Measurements from ENCODE around the gene FAM110D. TPM values are rescaled to one million over a fixed set of nuclear protein-coding genes. Genes with fewer than 3 reads are reported as not detected.
A peak's percentile ranks its signal among the peaks of the same experiment; 100 is the strongest.

FAM110D gene
- total RNA-seq, 1 donor = not detected

DNA sequence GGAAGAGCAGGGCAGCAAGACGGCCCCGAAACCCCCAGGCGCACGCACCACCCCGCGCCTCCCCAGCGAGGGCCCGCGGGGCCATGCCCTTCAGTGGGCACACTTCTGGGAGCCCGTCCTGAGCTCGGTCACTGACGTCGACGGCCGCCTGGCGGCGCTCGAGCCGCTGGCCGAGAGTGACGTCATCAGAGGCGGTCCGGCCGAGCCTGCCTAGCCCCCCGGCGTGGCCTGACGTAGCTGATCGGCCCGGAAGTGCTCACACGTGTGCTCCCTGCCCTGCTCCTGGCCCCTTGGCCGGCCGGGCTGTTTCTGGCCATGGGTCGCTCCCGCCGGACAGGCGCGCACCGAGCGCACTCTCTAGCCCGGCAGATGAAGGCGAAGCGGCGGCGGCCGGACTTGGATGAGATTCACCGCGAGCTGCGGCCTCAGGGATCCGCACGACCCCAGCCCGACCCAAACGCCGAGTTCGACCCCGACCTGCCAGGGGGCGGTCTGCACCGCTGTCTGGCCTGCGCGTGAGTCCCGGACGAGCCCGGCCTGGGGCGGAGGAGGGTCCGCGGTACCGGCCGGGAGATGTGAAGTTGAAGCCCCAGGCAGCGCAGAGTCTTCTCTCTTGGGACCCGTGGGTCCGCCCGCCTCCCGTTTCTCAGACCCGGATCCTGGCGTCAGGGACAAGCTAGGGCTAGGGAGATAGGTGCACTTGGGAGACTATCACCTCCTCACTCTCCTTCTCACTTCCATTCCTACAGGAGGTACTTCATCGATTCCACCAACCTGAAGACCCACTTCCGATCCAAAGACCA, 11.0 kb downstream of the FAM110D start, which contains the start of gene ZNF593:
Gene ZNF593 (plus strand): TSS at position 240 of the 803 bp plus-strand sequence. CDS start 76 bp downstream, at position 316.
- TF ChIP-seq, protein P1, sequence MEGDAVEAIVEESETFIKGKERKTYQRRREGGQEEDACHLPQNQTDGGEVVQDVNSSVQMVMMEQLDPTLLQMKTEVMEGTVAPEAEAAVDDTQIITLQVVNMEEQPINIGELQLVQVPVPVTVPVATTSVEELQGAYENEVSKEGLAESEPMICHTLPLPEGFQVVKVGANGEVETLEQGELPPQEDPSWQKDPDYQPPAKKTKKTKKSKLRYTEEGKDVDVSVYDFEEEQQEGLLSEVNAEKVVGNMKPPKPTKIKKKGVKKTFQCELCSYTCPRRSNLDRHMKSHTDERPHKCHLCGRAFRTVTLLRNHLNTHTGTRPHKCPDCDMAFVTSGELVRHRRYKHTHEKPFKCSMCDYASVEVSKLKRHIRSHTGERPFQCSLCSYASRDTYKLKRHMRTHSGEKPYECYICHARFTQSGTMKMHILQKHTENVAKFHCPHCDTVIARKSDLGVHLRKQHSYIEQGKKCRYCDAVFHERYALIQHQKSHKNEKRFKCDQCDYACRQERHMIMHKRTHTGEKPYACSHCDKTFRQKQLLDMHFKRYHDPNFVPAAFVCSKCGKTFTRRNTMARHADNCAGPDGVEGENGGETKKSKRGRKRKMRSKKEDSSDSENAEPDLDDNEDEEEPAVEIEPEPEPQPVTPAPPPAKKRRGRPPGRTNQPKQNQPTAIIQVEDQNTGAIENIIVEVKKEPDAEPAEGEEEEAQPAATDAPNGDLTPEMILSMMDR (IDR thresholded peaks at IDR 0.05; ENCODE audit: insufficient read depth, low read length) = peak; percentile 82
- DNase-seq (ENCODE audit: low read depth) = peak; percentile 87
- peak within 1 kb of the TSS; percentile 89 for H3K4me3 ChIP-seq (ENCODE audit: low read depth, low read length)

DNA sequence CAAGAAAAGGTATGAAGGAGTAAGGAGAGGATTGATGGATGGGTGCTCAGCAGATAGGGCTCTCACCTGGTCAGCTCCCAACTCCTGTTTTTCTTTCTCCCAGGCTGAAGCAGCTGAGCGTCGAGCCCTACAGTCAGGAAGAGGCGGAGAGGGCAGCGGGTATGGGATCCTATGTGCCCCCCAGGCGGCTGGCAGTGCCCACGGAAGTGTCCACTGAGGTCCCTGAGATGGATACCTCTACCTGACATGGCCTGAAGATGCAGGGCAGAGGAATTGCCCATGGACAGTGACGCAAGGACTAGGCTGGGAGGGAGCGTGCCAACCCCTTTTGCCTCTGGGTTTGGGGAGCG, 11.6 kb downstream of the FAM110D start:
- TF ChIP-seq, protein P1 (IDR thresholded peaks at IDR 0.05; ENCODE audit: insufficient read depth, low read length) = no peak
- peak overlapping the region; percentile 89 for H3K4me3 ChIP-seq (ENCODE audit: low read depth, low read length)
- no peak for DNase-seq (ENCODE audit: low read depth)

DNA sequence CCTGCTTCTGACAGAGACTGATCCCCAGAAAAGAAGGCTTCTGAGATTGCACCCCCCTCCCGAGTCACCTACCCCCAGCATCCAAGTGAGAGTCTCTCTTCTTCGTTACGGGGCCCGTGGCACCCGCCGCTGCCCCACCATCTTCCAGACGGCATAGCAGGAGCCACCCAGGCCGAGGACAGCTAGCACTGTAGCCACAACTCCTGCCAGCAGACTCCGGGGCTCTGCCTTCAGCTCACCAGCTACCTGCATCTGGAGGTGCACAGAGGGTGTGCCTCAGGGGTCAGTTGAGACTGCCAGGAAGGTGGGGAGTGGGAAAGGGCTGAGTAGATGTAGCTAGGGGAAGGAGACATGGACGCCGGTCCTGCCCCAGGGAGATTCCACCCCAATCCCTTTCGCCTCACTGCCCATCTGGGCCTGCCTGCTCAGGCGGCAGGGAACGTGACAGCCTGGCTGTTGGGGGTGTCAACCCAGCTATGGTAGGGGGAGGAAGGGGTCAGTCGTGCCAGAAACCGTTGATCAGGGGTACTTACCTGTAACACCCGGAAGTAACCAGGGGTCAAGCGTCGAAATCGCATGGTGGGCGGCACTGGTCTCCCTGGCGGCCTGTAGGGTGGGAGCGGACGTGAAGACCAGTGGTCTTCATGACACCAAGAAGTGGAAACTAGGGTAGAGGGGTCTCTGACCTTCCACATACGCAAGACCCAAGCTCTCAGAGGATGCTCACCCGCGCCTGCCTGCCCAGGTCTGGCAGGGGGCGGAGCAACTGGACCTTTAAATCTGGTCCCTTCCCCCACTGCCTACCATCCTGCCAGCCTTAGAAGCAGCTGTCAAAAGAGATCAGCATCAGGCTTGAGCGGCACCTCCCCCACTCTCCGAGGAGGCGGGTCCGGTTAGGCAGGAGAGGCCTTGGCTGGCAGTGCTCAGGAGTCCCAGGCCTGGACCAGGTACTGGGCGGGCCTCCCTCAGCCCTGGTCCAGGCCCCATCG, 12.5 kb downstream of the FAM110D start, which contains the start of gene ZNF593OS:
Gene ZNF593OS (minus strand): TSS at position 749 of the 989 bp plus-strand sequence. CDS start 171 bp downstream, at position 578.
- peak within 1 kb of the TSS; percentile 89 for H3K4me3 ChIP-seq (ENCODE audit: low read depth, low read length)
- TF ChIP-seq, protein P1 (IDR thresholded peaks at IDR 0.05; ENCODE audit: insufficient read depth, low read length) = no peak
- no peak for DNase-seq (ENCODE audit: low read depth)

DNA sequence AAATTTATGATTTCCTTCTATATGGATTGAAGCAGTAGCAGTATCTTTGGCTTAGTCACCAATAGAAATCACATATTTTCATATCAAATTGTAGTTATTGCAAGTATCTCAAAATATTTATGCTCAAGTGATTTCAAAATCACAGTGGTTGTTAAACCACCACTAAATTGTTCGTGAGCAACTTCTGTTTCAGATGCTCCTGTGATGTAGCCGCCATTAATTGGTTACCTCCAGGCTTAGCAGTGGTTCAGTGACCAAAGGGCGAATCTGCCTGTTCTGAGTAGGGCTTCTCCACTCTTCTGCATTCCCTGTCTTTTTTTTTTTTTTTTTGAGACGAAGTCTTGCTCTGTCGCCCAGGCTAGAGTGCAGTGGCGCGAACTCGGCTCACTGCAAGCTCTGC, 16.5 kb downstream of the FAM110D start:
- no peak for DNase-seq (ENCODE audit: low read depth)
- H3K4me3 ChIP-seq (ENCODE audit: low read depth, low read length) = no peak overlapping the region
- TF ChIP-seq, protein P1 (IDR thresholded peaks at IDR 0.05; ENCODE audit: insufficient read depth, low read length) = no peak

DNA sequence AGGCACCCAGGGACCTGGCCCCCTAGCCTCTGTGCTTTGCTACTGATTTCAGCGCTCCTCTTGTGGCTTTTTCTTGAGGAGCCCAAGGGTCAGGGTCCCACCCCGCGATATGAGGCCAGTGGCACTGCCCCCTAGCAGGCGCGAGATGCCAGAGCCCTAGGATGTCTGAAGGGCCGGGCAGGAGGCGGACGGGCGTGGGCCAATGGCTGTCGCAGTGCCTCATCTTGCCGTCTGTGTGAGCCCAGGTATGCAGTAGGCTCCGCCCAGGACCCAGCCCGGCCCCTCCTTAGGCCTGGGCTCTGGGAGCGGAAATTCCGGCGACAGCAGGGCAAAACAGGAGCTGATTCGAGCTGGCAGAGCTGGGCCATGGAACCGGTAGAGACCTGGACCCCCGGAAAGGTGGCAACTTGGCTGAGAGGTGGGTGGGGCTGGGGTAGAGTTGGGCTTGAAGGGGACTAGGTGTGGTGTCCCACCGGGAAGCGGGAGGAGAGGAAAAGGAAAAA, 18.4 kb downstream of the FAM110D start, which contains the start of gene CNKSR1:
Gene CNKSR1 (plus strand): TSS at position 310 of the 503 bp plus-strand sequence. CDS start 57 bp downstream, at position 367.
- DNase-seq (ENCODE audit: low read depth) = no peak

More for the DNA sequence above, 18.4 kb downstream of the FAM110D start, which contains the start of gene CNKSR1:
- no peak within 1 kb of the TSS for H3K4me3 ChIP-seq (ENCODE audit: low read depth, low read length)
- TF ChIP-seq, protein P1 (IDR thresholded peaks at IDR 0.05; ENCODE audit: insufficient read depth, low read length) = no peak
